Osteoblast (primary cell): ENCODE results near the gene TEPSIN. TPM values are rescaled to one million over a fixed set of nuclear protein-coding genes. Genes with fewer than 3 reads are reported as not detected.

Source experiments
- DNase-seq: peaks from one replicate; pipeline ENCODE4 v3.0.0; 2011; ENCODE audit warnings: low spot score, mixed read lengths; ENCODE audit not compliant: insufficient read length; ENCODE audit errors: missing footprints
- H2AFZ ChIP-seq: 2 replicates; pipeline ENCODE4 v1.6.0; 2011; ENCODE audit warnings: mild to moderate bottlenecking, low read length
- H3K27ac ChIP-seq: 2 replicates; pipeline ENCODE4 v1.5.1; 2011; ENCODE audit warnings: mild to moderate bottlenecking, low read depth, low read length, moderate library complexity
- H3K27me3 ChIP-seq: 2 replicates; pipeline ENCODE4 v1.6.0; 2012; ENCODE audit warnings: mild to moderate bottlenecking, control low read depth, inconsistent platforms, low read length, moderate library complexity; ENCODE audit not compliant: insufficient read depth
- H3K36me3 ChIP-seq: 2 replicates; pipeline ENCODE4 v1.5.1; 2011; ENCODE audit warnings: mild to moderate bottlenecking, low read length, control low read depth, moderate library complexity; ENCODE audit not compliant: insufficient read depth
- H3K4me1 ChIP-seq: 2 replicates; pipeline ENCODE4 v1.5.1; 2011; ENCODE audit warnings: mild to moderate bottlenecking, low read length, control low read depth, moderate library complexity; ENCODE audit not compliant: insufficient read depth
- H3K4me2 ChIP-seq: 2 replicates; pipeline ENCODE4 v1.6.0; 2011; ENCODE audit warnings: mild to moderate bottlenecking, low read length; ENCODE audit not compliant: insufficient read depth
- H3K4me3 ChIP-seq: fragments of 200-600 bp; sonication (generic); 3 replicates; pipeline ENCODE4 v1.5.1; 2012; ENCODE audit warnings: mild to moderate bottlenecking, low read length, inconsistent platforms; ENCODE audit not compliant: insufficient read depth
- H3K79me2 ChIP-seq: 2 replicates; pipeline ENCODE4 v1.6.0; 2012; ENCODE audit warnings: mild to moderate bottlenecking, low read length, control low read depth, inconsistent platforms; ENCODE audit not compliant: insufficient read depth
- H3K9me3 ChIP-seq: 2 replicates; pipeline ENCODE4 v1.5.1; 2011; ENCODE audit warnings: low read depth, low read length, control low read depth
- H4K20me1 ChIP-seq: 2 replicates; pipeline ENCODE4 v1.6.0; 2012; ENCODE audit warnings: mild to moderate bottlenecking, low read length, control low read depth; ENCODE audit not compliant: insufficient read depth
- total RNA-seq: library from RNA; depleted of rRNA; stranded (reverse); fragments of >200 nt; gene quantifications from 2 replicates; pipeline ENCODE4 v1.2.3, GENCODE V29; 2012
- TF ChIP-seq, protein P1 (sequence below): IDR thresholded peaks from 2 replicates; pipeline ENCODE4 v1.5.1; 2011; ENCODE audit warnings: mild to moderate bottlenecking, low read depth, low read length, moderate library complexity; ENCODE audit errors: extremely low read depth

The TEPSIN gene
- total RNA-seq, 1 donor, result 16.6 TPM

DNA sequence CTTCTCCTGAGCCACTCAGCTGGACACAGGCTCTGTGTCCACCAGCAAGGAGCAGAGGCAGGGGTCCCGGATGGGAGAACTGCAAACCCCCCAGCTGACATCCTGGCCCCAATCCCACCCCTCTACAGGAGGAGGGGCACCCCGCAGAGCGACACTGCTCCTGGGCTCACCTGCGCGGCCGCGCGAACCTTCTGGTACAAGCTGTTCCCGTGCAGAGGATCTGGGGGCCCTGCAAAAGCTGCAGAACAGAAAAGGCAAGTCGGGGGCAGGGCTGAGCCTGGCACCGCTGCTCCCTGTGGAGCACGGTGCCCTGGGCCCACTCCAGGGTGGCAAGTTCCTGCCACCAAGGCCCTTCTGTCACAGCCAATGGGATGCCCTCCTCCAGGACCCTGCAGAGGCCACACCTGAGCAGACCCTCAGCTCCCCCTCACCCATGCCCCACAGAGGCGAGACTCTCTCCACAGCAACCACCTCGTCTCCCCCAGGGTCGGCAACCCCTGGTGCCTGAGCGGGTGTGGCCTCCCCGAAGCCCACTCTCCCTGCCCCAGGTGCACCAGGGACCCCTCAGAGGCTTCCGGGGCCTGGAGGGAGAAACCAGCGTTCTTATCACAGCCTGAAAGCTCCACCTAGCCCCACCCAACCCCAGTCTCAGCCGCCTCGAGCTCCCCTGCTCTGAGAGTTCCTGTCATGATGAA, 4.9 kb downstream of the TEPSIN start:
- no peak for DNase-seq
- H3K4me1 ChIP-seq, result peaks cover 7% of the 10 kb centered on the region
- no peaks in the 10 kb centered on the region for H3K9me3 ChIP-seq
- no peak overlapping the region for H3K4me2 ChIP-seq
- TF ChIP-seq, protein P1, sequence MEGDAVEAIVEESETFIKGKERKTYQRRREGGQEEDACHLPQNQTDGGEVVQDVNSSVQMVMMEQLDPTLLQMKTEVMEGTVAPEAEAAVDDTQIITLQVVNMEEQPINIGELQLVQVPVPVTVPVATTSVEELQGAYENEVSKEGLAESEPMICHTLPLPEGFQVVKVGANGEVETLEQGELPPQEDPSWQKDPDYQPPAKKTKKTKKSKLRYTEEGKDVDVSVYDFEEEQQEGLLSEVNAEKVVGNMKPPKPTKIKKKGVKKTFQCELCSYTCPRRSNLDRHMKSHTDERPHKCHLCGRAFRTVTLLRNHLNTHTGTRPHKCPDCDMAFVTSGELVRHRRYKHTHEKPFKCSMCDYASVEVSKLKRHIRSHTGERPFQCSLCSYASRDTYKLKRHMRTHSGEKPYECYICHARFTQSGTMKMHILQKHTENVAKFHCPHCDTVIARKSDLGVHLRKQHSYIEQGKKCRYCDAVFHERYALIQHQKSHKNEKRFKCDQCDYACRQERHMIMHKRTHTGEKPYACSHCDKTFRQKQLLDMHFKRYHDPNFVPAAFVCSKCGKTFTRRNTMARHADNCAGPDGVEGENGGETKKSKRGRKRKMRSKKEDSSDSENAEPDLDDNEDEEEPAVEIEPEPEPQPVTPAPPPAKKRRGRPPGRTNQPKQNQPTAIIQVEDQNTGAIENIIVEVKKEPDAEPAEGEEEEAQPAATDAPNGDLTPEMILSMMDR, result no peak
- H4K20me1 ChIP-seq, result peaks cover 17% of the 10 kb centered on the region
- no peaks in the 10 kb centered on the region for H3K27me3 ChIP-seq
- H3K79me2 ChIP-seq, result peaks cover 39% of the 10 kb centered on the region
- no peak overlapping the region for H3K27ac ChIP-seq
- H3K36me3 ChIP-seq, result peaks cover 14% of the 10 kb centered on the region
- no peak overlapping the region for H2AFZ ChIP-seq
- H3K4me3 ChIP-seq, result no peak overlapping the region

DNA sequence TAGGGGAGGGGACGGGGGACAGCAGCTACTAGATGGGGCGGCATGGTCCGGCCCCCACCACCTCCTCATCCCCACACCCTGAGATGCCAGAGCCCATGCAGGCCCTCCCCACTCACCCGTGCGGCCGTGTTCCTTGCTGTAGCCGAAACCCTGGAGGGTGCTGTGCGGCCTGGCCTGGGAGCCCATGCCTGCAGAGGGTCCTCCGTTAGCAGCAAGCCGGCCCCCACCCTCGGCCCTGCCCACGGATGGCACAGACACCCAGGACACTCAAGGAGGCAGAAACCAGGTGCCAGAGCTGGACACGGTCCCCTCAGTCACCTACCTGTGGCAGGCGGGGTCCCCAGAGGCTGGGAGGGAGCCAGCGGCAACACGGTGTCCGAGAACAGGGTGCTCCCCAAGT, 5.5 kb downstream of the TEPSIN start:
- Histone ChIP-seq H4K20me1 (peaks cover 17% of the 10 kb centered on the region), H3K9me3 (no peaks in the 10 kb centered on the region), H3K4me1 (peaks cover 7% of the 10 kb centered on the region), H3K27ac (no peak overlapping the region), H3K4me3 (no peak overlapping the region), H3K27me3 (no peaks in the 10 kb centered on the region), H3K79me2 (peaks cover 35% of the 10 kb centered on the region), H3K36me3 (peaks cover 14% of the 10 kb centered on the region), H2AFZ (no peak overlapping the region), H3K4me2 (no peak overlapping the region)
- TF ChIP-seq, protein P1, result no peak
- no peak for DNase-seq

DNA sequence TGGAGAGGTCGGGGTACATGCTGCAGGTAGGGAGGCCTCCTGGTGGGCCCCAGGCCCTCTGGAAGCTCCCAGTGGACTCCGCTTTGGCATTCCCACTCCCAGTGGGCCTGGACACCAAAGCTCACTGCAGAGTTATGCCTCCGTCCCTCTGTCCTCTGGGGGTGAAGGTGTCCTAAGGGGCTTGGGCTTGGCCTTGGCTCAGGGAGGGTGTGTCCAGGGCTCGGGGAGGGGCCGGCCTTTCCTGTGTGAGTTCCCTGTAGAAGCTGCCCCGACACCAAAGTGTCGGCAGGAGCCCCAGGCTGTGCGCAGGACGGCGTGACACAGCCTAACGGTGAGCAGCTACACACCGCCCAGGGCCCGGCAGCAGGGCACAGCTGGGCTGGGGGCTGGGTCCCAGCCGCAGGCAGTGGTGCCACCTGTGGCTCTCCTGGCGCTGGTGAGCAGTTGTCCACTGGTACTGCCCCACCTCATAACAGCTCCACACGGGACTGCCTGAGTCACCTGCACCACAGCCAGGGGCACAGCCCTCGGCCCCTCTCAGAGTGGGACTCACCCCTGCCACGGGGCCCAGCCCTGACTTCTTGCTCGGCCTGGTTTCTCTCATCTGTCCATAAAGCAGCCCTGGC, 6.1 kb downstream of the TEPSIN start:
- peaks cover 2% of the 10 kb centered on the region for H3K4me1 ChIP-seq
- no peak overlapping the region for H3K4me3 ChIP-seq
- H3K27me3 ChIP-seq, result no peaks in the 10 kb centered on the region
- no peak for DNase-seq
- H3K27ac ChIP-seq, result no peak overlapping the region
- no peaks in the 10 kb centered on the region for H3K9me3 ChIP-seq
- H3K79me2 ChIP-seq, result peaks cover 29% of the 10 kb centered on the region
- H3K4me2 ChIP-seq, result no peak overlapping the region
- TF ChIP-seq, protein P1, result no peak
- peaks cover 12% of the 10 kb centered on the region for H4K20me1 ChIP-seq
- H2AFZ ChIP-seq, result no peak overlapping the region
- H3K36me3 ChIP-seq, result peaks cover 14% of the 10 kb centered on the region

DNA sequence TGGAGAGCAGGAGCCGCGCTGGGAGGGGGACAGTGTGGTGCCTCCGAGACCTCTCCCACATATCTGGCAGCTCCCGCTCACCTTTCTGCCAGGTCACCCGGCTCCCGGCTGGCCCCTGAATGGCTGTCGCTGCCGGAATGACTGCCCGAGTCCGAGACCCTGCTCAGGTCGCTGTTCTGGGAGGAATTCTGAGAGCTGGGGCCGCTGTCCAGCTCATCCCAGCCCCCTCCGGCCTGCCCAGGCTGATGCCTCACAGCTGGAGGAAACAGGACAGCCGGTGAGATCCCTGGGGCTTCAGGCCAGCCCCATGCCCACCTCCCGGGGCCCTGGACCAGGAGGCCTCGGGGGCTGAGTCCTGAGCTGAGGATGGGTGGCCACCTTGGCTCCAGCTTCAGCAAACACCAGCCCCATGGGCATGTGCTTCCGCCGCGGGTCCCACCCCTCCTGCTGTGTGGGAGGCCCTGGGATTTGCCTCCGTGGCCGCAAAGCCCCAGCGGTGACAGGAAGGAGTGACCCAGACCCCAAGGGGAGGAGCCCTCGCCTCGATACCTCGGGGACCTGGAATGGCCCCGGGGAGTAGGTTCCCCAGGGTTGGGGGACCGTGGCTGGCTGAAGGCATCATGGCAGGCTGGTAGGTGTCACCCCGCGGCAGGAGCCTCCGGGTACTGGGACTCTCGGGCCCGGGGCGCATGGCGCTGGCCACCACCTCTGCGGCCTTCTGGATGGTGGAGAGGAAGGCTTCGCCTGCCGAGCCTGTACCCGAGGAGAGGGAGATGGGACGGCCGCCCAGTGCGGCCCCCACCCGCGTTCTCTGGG, 6.9 kb downstream of the TEPSIN start:
- H3K79me2 ChIP-seq, result peaks cover 22% of the 10 kb centered on the region
- no peaks in the 10 kb centered on the region for H3K27me3 ChIP-seq
- H3K4me1 ChIP-seq, result no peaks in the 10 kb centered on the region
- H3K9me3 ChIP-seq, result no peaks in the 10 kb centered on the region
- H3K36me3 ChIP-seq, result peaks cover 14% of the 10 kb centered on the region
- H2AFZ ChIP-seq, result no peak overlapping the region
- DNase-seq, result no peak
- TF ChIP-seq, protein P1, result no peak
- no peak overlapping the region for H3K4me2 ChIP-seq
- H3K27ac ChIP-seq, result no peak overlapping the region
- no peak overlapping the region for H3K4me3 ChIP-seq
- peaks cover 7% of the 10 kb centered on the region for H4K20me1 ChIP-seq
